Upper lobe of left lung (tissue), 4 donors: ENCODE measurements around the gene NEDD4L.

Source experiments
- POLR2AphosphoS5 ChIP-seq, 2 donors: sonication (generic); formaldehyde crosslinking; IDR thresholded peaks; one replicate each; pipeline ENCODE4 v1.5.1; 2017; ENCODE audit warnings: antibody characterized with exemption in 2 of 2
- TF ChIP-seq, protein P1 (sequence below), 6 experiments: fragments of 450-650 bp in 4 of 6; fragments of 200-600 bp in 2 of 6; sonication (generic) in 2 of 6; IDR thresholded peaks; one replicate each; pipeline ENCODE4 v1.5.1; 2016 to 2019; ENCODE audit warnings: antibody characterized with exemption in 6 of 6

DNA sequence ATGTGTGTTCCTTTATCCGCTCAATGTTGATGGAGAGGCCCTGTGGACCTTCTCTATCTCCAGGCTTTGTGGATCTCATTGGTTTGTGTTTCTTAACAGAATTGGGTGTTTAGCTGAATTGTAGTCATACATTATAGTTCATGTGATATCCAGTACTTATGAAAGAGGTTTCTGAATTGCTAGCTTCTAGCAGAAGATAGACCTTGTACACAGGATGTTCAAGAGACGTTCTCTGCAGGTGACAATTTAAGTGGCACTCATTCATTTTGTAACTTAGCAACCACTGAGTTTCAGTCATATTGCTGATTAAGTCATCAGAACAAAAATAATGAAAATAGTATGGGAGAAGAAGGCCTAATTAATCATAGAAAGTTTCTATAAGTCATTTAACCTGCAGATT, 305.6 kb downstream of the NEDD4L start:
- no peak for TF ChIP-seq POLR2AphosphoS5 (IDR thresholded peaks at IDR 0.05)
- TF ChIP-seq, protein P1, sequence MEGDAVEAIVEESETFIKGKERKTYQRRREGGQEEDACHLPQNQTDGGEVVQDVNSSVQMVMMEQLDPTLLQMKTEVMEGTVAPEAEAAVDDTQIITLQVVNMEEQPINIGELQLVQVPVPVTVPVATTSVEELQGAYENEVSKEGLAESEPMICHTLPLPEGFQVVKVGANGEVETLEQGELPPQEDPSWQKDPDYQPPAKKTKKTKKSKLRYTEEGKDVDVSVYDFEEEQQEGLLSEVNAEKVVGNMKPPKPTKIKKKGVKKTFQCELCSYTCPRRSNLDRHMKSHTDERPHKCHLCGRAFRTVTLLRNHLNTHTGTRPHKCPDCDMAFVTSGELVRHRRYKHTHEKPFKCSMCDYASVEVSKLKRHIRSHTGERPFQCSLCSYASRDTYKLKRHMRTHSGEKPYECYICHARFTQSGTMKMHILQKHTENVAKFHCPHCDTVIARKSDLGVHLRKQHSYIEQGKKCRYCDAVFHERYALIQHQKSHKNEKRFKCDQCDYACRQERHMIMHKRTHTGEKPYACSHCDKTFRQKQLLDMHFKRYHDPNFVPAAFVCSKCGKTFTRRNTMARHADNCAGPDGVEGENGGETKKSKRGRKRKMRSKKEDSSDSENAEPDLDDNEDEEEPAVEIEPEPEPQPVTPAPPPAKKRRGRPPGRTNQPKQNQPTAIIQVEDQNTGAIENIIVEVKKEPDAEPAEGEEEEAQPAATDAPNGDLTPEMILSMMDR (IDR thresholded peaks at IDR 0.05) = no peak
